Dedifferentiated amniotic fluid mesenchymal stem cell (primary cell): Measurements from ENCODE around the gene GAA.

Experiments
- DNase-seq: peaks from one replicate; pipeline ENCODE4 v3.0.0-alpha.2; 2016; ENCODE audit errors: extremely low spot score

Gene GAA

DNA sequence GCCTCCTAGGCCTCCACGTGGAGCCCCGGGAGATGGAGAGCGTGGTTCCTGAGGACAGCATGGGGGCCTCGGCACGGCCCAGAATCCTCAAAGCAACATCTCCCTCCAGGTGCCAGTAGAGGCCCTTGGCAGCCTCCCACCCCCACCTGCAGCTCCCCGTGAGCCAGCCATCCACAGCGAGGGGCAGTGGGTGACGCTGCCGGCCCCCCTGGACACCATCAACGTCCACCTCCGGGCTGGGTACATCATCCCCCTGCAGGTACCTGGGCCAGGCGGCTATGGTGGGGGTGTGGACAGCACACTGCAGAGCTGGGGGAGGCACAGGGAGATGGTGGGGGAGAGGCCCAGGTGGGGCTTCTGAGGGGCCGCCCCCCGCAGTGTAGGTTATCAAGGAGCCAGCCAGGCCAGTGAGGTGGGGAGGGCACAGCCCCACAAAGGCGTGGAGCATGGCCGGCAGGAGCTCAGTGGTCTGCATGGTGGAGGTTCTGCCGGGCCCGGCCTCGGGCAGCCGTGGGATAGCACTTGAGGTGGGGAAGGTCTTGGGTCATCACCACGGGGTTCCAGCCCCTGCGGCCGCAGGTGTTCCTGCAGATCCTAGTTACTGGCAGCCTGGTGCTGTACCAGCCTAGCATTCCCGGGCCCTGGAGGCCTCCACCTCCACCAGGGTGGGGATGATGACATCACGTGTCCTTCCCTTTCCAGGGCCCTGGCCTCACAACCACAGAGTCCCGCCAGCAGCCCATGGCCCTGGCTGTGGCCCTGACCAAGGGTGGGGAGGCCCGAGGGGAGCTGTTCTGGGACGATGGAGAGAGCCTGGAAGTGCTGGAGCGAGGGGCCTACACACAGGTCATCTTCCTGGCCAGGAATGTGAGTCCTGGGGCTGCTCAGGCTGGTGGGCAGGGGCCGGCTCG lies 16.4 kb downstream of the GAA start:
- DNase-seq: no peak

GRCh38 chr17:80118601-80119270 lies 17.4 kb downstream of the GAA start:
- DNase-seq: no peak

- no peak for DNase-seq
These were observed 17.9 kb downstream of the GAA start for GRCh38 chr17:80119271-80119791.

- no peak for DNase-seq
These were observed 18.5 kb downstream of the GAA start for GRCh38 chr17:80119839-80120238.

GRCh38 chr17:80122026-80122575 lies 20.7 kb downstream of the GAA start:
- DNase-seq: no peak

- no peak for DNase-seq
These were observed 21.6 kb downstream of the GAA start for GRCh38 chr17:80122926-80123505.

DNA sequence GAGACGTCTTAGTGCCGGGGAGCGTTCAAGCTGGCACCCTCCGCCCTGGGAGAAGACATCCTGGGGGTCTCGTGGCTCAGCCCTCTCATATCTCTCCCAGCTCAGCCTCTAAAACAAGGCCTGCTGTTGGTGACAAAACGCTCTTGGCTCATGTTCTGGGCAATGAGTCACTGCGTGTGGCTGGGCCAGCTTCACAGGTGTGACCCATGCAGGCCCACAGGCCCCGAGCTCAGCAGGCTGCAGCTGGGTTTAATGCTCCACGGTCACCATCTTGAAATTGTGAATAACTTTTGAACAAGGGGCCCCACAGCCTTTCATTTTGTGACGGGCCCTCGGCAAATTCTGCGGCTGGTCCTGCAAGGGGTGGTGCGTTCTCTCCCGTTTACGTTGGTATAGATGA lies 22.4 kb downstream of the GAA start:
- DNase-seq: no peak

DNA sequence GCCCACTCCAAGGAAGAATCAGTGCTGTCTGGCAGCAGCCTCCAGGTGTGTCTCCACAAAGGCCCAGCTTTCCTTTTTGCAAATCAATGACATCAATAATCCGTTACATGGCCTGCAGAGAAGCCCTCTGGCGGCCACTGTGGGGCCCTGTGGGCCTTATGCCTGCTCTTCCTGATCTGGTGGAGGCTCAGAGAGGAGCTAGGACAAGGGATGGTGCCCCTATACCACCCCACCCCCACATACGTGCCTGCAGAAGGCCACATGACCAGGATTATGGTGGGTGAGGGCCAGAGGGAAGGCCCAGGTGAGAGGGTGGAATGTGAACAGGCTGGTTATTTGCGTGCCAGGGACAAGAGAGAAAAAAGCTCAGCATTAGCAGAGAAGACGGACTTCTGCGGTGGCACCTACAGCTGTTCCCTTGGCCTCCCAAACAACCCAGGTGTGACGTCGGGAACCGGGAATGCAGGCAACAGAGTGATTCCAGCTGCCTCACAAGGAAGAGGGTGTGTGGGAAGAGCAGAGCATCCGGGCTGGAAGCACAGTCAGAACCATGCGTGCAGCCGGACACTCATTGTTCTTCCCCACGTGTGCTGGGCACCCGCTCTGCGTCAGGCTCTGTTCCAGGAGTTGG lies 23.1 kb downstream of the GAA start:
- DNase-seq: no peak

- peak; percentile 45 for DNase-seq
These were observed 24.5 kb downstream of the GAA start for GRCh38 chr17:80125656-80126448.

GRCh38 chr17:80126449-80126715 lies 25.0 kb downstream of the GAA start:
- no peak for DNase-seq

GRCh38 chr17:80129006-80129565 lies 27.7 kb downstream of the GAA start:
- no peak for DNase-seq

- DNase-seq: no peak
These were observed 29.6 kb downstream of the GAA start for GRCh38 chr17:80130992-80131391.

GRCh38 chr17:80132906-80133625 lies 31.7 kb downstream of the GAA start:
- DNase-seq: no peak

- no peak for DNase-seq
These were observed 32.2 kb downstream of the GAA start for GRCh38 chr17:80133626-80133970.

GRCh38 chr17:80137131-80137530 lies 35.8 kb downstream of the GAA start:
- DNase-seq: no peak

DNA sequence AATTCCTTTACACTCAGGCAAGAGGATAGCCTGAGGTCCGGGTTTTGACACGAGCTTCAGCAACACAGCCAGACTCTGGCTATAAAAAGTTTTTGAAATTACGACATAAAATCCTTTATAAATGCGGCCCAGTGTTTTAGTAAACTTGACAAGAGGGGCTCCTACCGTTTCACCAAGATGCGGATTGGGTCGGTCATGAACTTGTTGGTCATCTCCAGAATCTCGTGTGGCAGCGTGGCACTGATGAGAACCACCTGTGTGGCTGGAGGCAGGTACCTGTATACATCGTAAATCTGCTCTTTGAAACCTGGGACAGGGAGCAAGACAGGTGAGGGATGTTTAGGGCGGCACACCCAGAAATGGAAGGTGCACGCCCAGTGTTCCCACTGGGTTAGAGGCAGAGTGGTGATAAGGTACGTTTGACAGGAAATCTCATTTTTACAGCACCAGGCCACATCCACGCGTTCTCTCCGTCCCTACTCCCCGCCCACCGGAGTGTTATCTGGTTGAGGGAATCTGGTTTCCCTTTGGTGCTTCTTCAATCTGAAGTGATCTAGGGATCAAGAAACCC lies 37.6 kb downstream of the GAA start:
- DNase-seq: no peak

DNA sequence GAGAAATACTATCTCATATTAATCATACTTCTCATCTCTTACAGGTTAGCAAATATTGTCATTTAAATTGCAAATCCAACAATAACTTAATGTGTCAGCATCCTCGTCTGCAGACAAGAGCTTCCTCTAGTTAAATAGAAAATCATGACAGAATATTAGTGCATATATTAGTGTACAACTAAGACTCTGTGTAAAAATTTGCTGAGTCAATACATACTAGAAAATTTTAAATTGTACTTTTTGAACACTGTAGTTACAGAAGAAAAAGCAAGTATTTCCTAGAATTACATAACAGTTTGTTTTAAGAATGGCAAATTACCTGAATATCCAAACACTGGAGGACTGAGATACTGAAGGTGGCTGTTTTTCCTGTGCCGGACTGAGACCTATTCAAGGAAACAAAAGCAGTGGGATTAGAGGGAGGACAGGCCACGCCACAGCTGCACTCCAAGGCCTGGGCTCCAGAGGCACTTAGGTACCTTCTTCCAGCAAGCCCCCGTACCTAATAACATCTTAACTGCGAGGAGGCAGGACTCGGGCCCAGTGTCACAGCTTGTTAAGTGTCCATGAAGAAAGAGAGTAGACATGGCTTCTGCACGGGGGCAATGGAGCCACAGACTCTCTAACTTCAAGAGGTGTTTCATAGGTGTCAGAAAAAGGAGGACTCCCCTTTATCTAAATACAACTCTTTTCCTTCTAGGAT lies 40.2 kb downstream of the GAA start:
- no peak for DNase-seq

- DNase-seq: no peak
These were observed 41.5 kb downstream of the GAA start for GRCh38 chr17:80142929-80143328.
